ENCODE results near the gene DAPK1.

DNA sequence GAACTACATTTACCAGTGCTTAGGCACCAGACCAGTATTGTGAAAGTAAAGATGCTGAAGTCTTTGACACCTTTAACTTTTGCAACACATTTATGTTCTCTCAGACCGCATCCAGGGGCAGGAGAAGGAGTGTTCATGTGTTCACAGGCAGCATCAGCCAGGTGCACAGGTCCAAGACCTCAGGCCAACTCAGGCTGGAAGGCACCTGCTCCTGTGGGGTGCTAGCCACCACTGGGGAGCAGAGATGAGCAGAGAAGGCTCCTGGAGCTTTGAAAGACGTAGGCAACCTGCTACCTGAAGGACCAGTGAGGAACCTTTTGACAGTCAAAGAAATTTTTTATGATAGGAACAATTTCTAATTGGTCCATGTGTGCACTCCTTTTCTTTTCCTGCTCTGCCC is 35.6 kb downstream of the DAPK1 start:
- TF ChIP-seq, protein P1, sequence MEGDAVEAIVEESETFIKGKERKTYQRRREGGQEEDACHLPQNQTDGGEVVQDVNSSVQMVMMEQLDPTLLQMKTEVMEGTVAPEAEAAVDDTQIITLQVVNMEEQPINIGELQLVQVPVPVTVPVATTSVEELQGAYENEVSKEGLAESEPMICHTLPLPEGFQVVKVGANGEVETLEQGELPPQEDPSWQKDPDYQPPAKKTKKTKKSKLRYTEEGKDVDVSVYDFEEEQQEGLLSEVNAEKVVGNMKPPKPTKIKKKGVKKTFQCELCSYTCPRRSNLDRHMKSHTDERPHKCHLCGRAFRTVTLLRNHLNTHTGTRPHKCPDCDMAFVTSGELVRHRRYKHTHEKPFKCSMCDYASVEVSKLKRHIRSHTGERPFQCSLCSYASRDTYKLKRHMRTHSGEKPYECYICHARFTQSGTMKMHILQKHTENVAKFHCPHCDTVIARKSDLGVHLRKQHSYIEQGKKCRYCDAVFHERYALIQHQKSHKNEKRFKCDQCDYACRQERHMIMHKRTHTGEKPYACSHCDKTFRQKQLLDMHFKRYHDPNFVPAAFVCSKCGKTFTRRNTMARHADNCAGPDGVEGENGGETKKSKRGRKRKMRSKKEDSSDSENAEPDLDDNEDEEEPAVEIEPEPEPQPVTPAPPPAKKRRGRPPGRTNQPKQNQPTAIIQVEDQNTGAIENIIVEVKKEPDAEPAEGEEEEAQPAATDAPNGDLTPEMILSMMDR (conservative IDR thresholded peaks at IDR 0.05 in 1 of 2, IDR thresholded peaks at IDR 0.05 in 1 of 2; ENCODE audit: extremely low read depth in 1 of 2, insufficient read depth in 1 of 2, low read depth in 1 of 2, low read length in 2 of 2), result peak in 1 of 2 donors; percentile 4
- TF ChIP-seq EZH2 (IDR thresholded peaks at IDR 0.05; ENCODE audit: borderline replicate concordance, low read length), result no peak
